ENCODE data around the gene SLC22A2.

DNA sequence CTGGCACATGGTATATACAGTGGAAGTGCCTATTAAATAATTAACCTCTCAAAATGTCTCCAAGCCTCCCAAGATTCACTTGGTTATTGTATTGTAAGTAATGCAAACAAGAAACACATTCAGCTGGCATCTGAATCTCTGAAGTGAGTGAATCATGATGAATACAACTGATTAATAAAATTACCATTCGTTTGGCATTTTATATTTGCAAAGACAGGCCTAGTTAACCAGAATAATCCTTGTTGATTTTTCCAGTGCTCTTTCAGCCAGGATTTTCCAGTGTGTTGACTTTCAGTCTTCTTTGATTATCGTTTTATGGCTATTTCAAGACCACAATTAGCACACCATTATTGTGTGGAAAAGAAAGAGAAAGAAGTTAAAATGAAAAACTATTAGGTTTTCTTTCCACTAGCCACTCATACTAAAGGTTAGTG is 20.3 kb downstream of the SLC22A2 start:
- TF ChIP-seq EZH2 (IDR thresholded peaks at IDR 0.05): no peak
- TF ChIP-seq, protein P1, sequence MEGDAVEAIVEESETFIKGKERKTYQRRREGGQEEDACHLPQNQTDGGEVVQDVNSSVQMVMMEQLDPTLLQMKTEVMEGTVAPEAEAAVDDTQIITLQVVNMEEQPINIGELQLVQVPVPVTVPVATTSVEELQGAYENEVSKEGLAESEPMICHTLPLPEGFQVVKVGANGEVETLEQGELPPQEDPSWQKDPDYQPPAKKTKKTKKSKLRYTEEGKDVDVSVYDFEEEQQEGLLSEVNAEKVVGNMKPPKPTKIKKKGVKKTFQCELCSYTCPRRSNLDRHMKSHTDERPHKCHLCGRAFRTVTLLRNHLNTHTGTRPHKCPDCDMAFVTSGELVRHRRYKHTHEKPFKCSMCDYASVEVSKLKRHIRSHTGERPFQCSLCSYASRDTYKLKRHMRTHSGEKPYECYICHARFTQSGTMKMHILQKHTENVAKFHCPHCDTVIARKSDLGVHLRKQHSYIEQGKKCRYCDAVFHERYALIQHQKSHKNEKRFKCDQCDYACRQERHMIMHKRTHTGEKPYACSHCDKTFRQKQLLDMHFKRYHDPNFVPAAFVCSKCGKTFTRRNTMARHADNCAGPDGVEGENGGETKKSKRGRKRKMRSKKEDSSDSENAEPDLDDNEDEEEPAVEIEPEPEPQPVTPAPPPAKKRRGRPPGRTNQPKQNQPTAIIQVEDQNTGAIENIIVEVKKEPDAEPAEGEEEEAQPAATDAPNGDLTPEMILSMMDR (IDR thresholded peaks at IDR 0.05): no peak
